Right renal pelvis (tissue), 4 donors: ENCODE data around the gene SCAP. TPM values are rescaled to one million over a fixed set of nuclear protein-coding genes. Genes with fewer than 3 reads are reported as not detected.
A peak's percentile ranks its signal among the peaks of the same experiment; 100 is the strongest.

Source experiments
- DNase-seq, 4 donors: peaks; one replicate each; pipeline ENCODE4 v3.0.0-alpha.2; 2013; ENCODE audit warnings: low read depth in 4 of 4, low spot score in 3 of 4, missing footprints in 1 of 4
- polyA plus RNA-seq, 4 donors: library from polyadenylated mRNA; unstranded; fragments of 120-200 nt; gene quantifications; one replicate each; pipeline ENCODE4 v1.2.1, GENCODE V29; 2013; ENCODE audit not compliant: insufficient read length in 4 of 4

The SCAP gene
- polyA plus RNA-seq, 4 donors, result 77.8 to 80.8 (median 78.5) TPM

DNA sequence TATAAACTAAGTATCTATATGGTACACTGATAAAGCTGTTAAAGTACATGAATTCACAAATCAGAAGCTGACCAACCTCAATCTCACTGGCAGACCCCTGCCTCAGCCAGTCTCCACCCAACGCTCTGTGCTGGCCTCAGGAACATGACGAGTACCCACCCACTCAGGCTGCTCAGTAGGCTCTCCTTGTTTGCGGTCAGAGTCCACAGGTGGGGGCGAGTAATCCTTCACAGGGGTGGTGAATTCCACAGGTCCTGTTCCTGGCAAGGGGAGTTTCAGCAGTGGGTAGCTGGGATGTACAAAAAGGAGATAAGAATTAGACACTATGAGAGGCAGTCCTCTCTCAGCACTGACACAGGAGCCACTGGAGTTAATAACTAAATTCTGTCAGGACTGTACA lies 40.9 kb downstream of the SCAP start:
- no peak for DNase-seq

- no peak for DNase-seq
Observed at GRCh38 chr3:47433796-47434195, 41.9 kb downstream of the SCAP start.

DNA sequence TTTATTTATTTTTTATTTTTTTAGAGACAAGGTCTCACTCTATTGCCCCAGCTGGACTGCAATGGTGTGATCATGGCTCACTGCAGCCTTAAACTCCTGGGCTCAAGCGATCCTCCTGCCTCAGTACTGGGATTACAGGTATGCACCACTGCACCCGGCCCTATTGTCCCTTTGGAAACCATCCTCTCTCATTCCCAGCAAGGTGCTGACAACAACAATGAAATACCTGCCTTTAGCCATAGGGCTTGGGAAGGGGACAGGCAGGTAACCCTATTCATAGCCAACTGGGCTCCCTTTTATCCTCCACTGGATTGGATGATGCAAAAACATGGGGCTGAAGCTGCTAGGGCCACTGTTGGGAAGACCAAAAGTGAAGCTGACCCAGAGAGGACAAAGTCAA lies 43.1 kb downstream of the SCAP start:
- DNase-seq, result no peak

DNA sequence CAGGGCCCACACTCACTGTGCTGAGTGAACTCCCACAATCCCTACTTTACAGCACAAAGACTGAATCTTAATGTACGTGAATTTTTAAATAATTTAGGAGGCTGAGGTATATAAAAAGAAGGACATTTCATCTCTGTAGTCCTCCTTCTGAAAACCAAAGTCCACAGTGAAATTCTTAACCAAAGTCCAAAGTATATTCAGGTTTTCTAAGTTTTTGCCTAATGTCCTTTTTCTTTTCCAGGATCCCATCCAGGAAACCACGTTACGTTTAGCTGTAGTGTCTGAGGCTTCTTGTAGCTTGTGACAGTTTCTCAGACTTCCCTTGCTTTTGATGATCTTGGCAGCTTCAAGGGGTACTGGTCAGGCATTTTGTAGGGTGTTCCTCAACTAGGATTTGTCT lies 44.5 kb downstream of the SCAP start:
- no peak for DNase-seq

GRCh38 chr3:47430606-47431005 lies 45.1 kb downstream of the SCAP start:
- no peak for DNase-seq

GRCh38 chr3:47429476-47430270 lies 46.1 kb downstream of the SCAP start:
- DNase-seq, result no peak

DNA sequence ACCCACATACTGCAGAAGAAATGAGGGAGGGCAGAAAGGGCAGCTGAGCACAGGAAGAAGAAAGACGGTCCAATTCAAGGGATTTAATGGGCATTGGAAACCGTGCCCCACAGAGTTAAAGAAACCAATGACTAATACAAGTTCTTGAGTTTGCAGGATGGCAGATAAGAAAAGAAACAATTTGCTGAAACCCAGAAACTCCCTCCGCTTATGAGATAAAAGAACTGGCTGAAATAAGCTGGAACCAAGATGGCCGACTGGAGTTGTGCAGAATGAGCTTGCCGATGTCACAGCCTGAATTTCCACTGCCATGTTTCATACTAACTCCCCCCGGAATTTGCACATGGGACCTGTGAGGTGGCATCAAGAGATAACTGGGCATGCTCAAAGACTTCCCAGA lies 47.1 kb downstream of the SCAP start:
- no peak for DNase-seq

DNA sequence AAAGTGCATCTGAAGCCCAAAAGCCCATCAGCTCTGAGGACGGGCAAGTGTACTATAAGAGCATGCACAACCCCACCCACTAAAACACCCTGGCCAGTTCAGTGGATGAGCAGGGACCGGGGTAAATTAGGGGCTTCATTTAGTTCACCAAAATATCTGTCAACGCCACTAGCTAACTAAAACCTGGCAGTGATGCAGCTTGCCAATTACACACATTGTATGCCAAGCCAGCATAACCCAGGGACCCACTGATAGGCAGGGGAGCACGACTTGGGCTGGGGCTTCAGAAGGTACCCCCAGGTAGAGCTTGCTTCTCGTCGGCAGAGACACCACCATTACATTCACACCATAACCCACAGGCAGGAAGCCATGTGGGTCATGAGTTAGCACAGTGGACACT lies 47.9 kb downstream of the SCAP start:
- no peak for DNase-seq

- no peak for DNase-seq
Observed at GRCh38 chr3:47425959-47426358, 49.8 kb downstream of the SCAP start.

DNA sequence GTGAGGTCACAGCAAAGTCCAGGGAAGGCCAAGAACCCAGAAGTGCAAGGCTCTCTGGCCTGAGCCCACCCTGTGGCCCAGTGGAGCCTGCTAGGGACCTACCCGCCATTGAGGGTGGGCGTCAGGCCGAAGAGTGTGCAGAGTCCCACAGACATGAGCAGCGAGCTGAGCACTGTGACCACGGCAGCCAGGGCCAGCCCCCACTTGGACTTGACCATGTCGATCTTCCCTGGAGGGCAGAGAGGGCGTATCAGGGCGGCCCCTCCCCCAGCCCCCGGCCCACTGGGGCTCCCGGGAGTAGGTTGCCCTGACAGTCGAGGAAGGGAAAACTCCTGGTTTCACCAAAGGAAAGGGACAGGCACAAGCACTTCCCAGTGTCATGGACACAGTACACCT lies 50.4 kb downstream of the SCAP start:
- no peak for DNase-seq

GRCh38 chr3:47424434-47425382 lies 51.0 kb downstream of the SCAP start:
- DNase-seq, result no peak

DNA sequence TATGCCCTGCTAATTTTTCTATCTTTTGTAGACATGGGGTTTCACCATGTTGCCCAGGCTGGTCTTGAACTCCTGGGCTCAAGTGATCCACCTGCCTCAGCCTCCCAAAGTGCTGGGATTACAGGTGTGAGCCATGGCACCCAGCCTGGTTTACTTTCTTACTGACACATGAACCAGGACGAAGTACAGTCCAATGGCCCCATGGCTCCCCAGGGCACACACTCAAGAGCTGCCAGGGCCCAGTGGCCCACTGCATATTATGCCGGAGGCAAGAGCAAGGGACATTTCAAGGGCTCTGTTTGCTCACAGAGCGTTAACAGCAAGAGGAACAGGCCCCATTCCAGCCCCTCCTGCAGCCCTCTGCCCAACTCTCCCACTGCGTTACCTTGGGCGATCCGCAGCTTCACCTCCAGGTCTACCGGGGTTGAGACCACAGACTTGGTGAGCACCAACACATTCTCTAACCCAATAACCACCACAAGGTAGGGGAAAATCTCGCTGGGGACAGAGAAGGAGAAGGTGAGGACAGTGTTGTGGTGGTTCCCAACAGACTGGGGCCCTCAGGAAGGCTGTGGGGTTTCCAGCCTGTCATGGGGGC lies 52.1 kb downstream of the SCAP start:
- DNase-seq, result no peak

DNA sequence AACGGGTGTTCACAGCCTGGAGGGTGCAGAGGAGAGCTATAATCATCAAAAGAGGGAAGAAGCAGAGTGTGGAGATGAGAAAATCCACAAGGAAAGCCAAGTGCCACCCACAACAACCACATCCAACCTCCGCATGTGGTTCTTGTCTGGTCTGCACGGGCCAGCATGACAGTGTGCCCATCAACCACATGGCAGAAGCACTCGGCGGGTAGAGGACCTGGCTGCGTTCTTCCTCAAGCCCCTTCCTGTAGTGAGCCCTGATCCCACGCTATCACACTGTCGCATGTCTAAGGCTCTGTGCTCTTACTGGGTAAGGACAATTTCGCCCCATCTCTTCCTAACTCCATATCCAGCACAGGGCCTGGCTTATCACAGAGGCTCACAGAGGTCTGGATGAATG lies 53.0 kb downstream of the SCAP start:
- DNase-seq, result no peak

GRCh38 chr3:47421741-47422649 lies 53.7 kb downstream of the SCAP start:
- no peak for DNase-seq

DNA sequence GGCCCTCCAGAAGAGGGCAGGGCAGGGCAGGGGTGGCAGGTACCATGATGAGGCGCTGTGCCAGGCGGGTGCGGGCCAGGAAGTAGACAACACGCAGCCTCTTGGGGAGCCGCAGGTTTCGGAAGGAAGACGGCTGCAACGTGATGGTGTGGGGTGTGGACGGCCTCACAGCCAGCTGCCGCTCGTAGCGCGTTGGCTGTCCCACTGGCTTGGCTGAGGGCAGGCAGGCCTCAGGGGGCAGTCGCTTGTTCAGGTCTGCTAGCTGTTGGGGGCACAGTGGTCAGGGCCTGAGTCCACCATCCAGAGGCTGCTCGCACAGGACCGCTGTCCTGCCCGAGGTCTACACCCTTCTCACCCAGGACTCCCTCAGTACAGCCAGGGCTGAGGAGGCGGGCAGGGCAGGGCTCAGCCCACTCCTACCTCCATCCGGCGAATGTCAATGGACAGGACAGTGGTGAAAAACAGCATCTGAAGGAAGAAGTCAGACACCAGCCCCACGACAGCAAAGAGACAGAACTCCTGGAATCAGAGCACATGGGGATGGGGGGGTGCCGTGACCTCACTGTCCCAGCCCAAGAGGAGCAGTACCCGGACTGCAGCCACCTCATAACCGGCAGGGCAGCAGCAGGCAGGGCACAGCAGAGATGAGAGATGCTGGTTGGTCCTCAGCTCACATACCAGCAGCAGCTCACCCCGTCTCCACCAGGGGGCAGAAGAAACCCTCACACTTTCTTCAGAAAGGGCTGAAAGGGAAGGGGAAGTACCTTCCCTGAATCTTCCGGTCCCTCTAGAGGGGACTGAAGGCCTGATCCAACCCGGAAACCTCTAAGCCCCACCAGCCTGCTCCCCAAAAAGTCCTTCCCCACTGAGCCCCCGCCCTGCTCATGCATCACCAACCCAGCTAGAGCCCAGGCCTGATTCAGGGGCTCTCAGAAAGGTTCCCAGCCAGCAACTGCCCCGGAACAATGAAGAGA lies 54.9 kb downstream of the SCAP start:
- DNase-seq, result peak; percentile 73 to 85 (median 78)

DNA sequence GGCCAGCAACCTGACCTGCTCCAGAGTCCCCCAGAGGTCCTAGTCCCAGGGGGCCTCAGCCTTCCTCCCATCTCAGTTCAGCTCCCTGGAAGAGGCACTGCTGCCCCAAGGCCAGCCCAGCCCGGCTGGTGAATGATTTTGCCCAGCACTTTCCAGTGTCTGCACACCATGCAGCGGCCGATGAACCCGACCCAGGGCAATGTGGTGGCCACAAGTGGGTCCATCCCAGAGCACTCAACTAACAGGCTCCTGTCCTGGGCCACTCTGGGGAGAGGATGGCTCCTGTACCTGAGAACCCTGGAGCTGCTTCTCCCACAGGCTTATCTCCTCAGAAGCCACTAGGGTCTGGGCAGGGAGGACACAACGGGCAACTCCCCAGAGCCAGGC lies 55.7 kb downstream of the SCAP start:
- DNase-seq, result no peak

DNA sequence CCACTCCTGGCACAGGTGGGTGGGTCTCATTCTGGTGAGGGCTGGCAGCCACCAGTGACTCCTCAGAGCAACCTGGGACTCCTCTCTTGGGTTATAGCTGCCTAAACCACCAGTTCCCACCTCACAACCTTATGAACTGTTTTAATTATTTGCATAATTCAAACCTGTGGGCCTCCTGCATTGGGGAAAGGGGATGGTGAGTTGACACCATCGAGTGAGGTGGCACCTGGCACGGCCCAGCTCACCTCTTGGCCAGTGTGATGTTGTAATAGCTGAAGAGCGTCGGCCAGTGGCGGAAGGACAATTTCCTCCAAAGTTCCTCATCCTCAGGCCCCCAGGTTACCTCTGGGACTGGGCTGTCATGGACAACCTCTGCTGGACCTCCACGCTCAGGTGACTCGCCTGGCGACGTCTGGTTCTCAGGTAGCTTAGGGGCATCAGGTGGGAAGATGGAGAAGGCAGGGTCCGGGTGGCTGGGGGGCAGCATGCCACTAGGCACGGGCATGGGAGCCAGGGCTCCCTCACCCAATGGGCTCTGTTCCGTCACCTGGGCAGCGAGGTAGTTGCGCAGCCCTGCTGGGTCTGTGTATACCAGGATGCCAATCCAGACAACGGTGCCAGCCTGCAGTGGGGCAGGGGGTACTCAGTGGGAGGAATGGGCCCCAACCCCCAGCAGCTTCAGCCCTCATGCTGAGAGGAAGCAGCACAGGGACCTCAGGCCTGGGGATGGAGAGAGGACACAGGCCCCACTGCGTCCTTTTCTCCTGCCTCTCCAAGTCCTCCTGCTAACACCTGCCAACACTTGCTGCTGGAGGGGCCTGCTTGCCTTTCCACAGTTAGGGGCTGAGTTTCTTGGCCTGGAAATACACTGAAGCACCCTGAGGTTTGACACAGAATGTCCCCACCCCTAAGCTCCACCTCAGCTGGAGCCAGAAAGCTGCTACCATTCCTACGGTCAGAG lies 56.4 kb downstream of the SCAP start:
- DNase-seq, result no peak
